GM12801 (cell line): ENCODE data around the gene MRPL10.

Experiments
- TF ChIP-seq, protein P1 (sequence below): IDR thresholded peaks from one replicate; pipeline ENCODE4 v1.5.1; 2011; ENCODE audit warnings: control low read depth; ENCODE audit not compliant: insufficient read length; ENCODE audit errors: extremely low read depth

Gene MRPL10

DNA sequence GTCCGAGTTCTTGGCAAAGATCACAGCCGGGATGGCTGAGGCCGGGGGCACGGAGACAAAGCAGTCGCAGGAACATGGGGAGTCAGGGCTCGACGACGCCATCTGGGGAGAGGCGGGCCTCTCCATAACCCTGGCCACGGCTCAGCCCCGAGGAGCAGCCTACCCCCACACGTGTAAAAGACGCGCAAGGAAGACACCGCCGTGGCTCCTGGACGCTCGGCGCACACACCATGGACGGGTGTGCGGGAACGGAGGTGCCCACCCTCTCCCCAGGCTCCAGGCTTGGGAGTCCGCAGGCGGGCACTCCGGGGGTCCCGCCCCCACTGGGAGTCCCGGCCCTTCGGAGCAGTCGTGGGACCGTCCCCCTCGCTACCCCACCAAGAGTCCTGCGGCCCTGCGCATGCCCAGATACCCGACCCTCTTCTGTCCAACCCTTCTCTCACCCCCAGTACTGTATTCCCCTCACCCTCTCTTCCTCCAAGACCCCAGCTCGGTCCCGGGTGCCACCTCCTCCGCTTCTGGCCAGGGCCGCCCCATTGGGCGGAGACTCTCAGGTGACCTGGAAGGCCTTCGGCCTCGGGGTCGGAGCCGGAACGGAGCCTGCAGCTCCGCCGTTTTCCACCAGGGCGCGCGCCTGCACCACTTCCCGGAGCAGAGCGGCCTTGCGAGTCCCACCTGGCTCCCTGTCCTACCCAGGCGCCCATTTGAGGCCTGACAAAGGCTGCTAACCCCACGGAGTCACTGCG, 9.6 kb upstream of the MRPL10 start, which contains the start of gene SCRN2:
TSS of gene SCRN2 (minus strand) at position 532 of the 746 bp plus-strand sequence. CDS start at position 102, 430 bp downstream.
- TF ChIP-seq, protein P1, sequence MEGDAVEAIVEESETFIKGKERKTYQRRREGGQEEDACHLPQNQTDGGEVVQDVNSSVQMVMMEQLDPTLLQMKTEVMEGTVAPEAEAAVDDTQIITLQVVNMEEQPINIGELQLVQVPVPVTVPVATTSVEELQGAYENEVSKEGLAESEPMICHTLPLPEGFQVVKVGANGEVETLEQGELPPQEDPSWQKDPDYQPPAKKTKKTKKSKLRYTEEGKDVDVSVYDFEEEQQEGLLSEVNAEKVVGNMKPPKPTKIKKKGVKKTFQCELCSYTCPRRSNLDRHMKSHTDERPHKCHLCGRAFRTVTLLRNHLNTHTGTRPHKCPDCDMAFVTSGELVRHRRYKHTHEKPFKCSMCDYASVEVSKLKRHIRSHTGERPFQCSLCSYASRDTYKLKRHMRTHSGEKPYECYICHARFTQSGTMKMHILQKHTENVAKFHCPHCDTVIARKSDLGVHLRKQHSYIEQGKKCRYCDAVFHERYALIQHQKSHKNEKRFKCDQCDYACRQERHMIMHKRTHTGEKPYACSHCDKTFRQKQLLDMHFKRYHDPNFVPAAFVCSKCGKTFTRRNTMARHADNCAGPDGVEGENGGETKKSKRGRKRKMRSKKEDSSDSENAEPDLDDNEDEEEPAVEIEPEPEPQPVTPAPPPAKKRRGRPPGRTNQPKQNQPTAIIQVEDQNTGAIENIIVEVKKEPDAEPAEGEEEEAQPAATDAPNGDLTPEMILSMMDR = no peak

DNA sequence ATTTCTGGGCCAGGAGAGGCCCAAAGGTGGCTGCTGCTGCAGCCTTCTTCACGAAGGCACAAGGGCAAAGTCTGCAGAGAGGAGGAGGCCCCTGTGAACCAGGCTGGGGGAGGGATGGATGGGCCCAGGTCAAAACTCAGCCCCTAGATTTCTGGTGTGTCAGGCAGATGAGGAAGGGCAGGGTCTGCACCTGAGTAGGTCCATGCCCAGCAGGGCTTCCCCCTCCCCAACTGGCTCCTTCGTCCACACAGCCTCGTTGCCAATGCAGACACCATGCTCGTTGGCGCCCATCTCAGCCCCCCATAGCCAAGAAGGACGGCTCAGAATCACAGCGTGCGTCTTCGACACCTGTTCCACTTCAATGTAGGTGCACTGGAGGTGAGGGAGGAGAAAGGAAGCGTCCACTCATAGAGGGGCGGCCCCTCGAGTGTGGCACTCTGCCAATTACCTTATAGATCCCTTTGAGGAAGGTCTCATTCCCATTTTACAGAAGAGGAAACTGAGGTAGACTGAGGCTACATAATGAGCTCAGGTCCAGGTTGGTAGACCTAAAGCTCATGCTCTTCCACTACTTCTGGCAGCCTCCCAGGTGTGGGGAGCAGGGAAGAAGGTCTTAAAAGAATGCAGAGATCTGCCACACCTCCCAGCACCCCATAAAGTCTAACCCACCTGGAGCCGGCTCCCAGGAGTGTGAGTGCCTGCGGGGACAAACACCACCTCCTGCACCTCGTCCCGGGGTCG, 8.8 kb upstream of the MRPL10 start:
- TF ChIP-seq, protein P1 = no peak

DNA sequence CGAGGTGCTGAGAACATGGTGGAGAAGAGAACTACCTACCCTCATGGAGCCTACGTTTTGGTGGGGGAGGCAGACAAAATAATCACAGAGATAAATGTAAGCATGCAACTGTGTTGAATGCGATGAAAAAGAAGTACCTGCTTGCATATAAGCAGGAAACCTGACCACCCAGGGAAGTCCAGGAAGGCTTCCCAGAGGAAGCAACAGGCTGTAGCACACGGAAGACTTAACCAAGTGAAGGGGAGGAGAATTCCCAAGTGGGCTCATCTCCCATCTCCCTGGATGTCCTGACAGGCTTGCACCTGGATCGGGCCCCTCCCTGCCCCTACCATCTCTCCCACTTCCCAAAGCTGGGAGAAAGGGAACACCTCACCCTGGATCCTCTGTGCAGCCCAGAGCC, 7.7 kb upstream of the MRPL10 start:
- TF ChIP-seq, protein P1 = no peak

DNA sequence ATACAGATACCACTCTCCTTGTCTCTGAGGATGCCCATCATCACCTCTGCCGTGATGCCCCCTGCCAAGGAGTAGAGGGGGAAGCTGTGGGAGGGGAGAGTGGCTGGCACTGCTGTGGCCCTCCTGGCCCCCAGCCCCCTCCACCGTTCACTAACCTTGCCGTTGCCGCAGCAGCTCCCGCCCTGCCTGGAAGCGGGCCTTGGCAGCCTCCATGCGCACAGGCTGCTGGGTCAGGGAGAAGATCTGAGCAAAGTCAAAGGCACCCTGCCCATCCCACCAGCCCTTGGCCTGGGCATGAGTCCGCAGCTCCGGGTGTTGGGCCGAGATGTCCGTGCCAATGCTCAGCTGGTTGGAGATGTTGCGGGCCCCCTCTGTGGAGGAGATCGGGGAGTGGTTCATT, 7.3 kb upstream of the MRPL10 start:
- TF ChIP-seq, protein P1 = no peak

DNA sequence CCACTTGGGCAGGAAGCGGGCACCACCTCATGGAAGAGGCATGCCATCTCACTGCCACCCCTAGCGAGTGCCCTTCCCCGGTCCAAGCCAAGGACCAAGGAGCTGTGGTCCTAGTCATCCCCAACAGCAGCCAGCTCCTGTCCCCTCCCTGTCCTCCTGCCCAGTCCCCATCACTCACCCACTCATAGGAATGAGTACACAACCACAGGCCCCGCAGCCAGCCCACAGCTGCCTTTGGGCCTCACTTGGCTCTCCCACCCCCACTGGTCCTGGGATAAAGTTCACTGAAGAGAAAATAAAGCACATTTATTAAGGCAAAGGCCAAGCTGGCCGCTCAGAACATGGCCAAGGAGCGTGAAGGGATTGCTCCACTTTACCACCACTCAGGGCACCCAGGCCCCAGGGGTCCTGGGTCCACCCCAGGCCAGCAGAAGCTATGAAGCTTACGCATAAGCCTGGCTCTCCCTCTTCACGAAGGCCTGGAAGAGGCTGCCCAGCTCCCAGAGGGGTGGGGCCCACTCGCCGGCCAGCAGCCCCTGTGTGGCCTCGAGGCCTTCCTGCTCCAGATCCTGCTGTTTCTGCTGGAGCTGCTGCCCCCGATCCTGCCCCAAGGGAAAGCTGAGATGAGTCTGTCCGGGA, 6.2 kb upstream of the MRPL10 start:
- TF ChIP-seq, protein P1 = no peak

DNA sequence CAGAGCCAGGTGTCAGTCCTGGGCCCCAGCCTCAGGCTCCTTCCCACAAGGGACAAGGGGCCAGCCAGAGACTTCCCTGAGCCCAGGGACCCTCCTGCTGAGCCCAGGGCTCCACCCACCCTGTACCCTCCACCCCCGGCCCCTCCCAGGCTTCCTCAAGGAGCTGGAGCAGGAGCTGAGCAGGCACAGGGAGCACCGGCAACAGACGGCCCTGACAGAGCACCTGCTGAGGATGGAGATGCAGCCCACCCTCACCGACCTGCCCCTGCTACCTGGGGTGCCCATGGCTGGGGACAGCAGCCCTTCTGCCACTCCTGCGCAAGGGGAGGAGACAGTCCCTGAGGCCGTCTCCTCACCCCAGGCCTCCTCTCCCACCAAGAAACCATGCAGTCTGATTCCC, 5.3 kb upstream of the MRPL10 start:
- TF ChIP-seq, protein P1 = no peak

DNA sequence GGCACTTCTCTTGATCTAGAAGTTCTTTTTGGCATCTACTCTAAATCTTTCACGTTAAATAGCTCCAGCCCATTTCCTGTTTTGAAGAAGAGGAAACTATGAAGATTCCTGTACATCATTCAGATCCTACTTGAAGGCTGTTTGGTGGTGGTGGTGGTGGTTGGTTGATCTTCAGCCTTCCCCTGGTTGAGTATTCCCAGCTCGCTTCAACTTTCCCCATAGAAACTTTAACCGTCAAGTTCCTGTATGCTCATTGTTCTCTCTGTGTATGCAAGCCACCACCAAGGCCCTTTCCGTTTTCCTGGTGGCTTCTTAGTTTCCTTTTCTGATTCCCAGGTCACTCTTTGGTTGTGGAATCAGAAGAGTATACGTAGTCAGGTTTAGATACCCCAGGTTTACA, 3.4 kb upstream of the MRPL10 start:
- TF ChIP-seq, protein P1 = no peak
